T47D (cell line): ENCODE measurements around the gene SULT1A2.
"Not testable (repeated sequence)": the region's sequence is repeated elsewhere in the genome, so short reads cannot be mapped to it uniquely, and the experiment has no call there.

Experiments
- DNase-seq, 2 experiments: peaks; one replicate each; pipeline versions ENCODE4 v3.0.0 to v3.0.0-alpha.2; 2011 to 2012; ENCODE audit warnings: low read depth in 1 of 2, low spot score in 1 of 2
- JUND ChIP-seq: IDR thresholded peaks from 2 replicates; pipeline ENCODE4 v1.6.1; 2012; ENCODE audit warnings: low read depth
- in situ Hi-C: cut with HindIII; loops from 2 replicates; pipeline ENCODE4 v1.10.0; 2016; ENCODE audit warnings: low sequenced_read_pairs, low pct_unique_long_range_greater_than_20kb

SULT1A2 gene

GRCh38 chr16:28612359-28613280 lies 15.8 kb upstream of the SULT1A2 start:
- in situ Hi-C loops, DNase-seq: not testable (repeated sequence)

GRCh38 chr16:28610595-28611191 lies 13.8 kb upstream of the SULT1A2 start:
- in situ Hi-C loops, result no loop called here
- no peak for TF ChIP-seq JUND
- DNase-seq, result no peak

- peak; percentile 73 to 89 for DNase-seq
- in situ Hi-C loops, result no loop called here
- no peak for TF ChIP-seq JUND
These were observed 13.1 kb upstream of the SULT1A2 start, which contains the start of gene SULT1A1 for GRCh38 chr16:28609631-28610594. Gene SULT1A1 (minus strand): TSS chr16:28610044. CDS start chr16:28608855, 1,189 bp downstream.

- in situ Hi-C loops, result not testable (repeated sequence)
These were observed 12.2 kb upstream of the SULT1A2 start for GRCh38 chr16:28608867-28609596.

GRCh38 chr16:28608496-28608808 lies 11.6 kb upstream of the SULT1A2 start:
- in situ Hi-C loops, DNase-seq: not testable (repeated sequence)

More at GRCh38 chr16:28608867-28609596, 12.2 kb upstream of the SULT1A2 start:
- not testable (repeated sequence) for DNase-seq

- in situ Hi-C loops, DNase-seq: not testable (repeated sequence)
These were observed 11.0 kb upstream of the SULT1A2 start for GRCh38 chr16:28607681-28608495.

- no peak for DNase-seq
- in situ Hi-C loops, result no loop called here
- TF ChIP-seq JUND, result no peak
These were observed 10.3 kb upstream of the SULT1A2 start for GRCh38 chr16:28607116-28607623.

- no peak for DNase-seq
- in situ Hi-C loops, result no loop called here
- TF ChIP-seq JUND, result no peak
These were observed 9.7 kb upstream of the SULT1A2 start for GRCh38 chr16:28606291-28607115.

GRCh38 chr16:28604186-28604565 lies 7.3 kb upstream of the SULT1A2 start:
- in situ Hi-C loops, result no loop called here
- TF ChIP-seq JUND, result no peak
- no peak for DNase-seq

- DNase-seq, result no peak
- in situ Hi-C loops, result no loop called here
- TF ChIP-seq JUND, result no peak
These were observed 6.7 kb upstream of the SULT1A2 start for GRCh38 chr16:28603381-28604185.
